Measurements from ENCODE around the gene KDM3B.

- TF ChIP-seq, protein P1, sequence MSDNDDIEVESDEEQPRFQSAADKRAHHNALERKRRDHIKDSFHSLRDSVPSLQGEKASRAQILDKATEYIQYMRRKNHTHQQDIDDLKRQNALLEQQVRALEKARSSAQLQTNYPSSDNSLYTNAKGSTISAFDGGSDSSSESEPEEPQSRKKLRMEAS (IDR thresholded peaks at IDR 0.05): no peak
- no peak for TF ChIP-seq RAD21 (IDR thresholded peaks at IDR 0.05; ENCODE audit: low read depth)
- TF ChIP-seq EP300 (IDR thresholded peaks at IDR 0.05; ENCODE audit: borderline replicate concordance): no peak
- TF ChIP-seq TAF1 (IDR thresholded peaks at IDR 0.05; ENCODE audit: low read depth): no peak
- TF ChIP-seq, protein P2, sequence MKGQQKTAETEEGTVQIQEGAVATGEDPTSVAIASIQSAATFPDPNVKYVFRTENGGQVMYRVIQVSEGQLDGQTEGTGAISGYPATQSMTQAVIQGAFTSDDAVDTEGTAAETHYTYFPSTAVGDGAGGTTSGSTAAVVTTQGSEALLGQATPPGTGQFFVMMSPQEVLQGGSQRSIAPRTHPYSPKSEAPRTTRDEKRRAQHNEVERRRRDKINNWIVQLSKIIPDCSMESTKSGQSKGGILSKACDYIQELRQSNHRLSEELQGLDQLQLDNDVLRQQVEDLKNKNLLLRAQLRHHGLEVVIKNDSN (IDR thresholded peaks at IDR 0.05): no peak
- no peak for TF ChIP-seq YY1 (IDR thresholded peaks at IDR 0.05; ENCODE audit: low read depth)
- no peak for TF ChIP-seq REST (IDR thresholded peaks at IDR 0.05; ENCODE audit: low read depth)
Observed at GRCh38 chr5:138482638-138483037, 130.2 kb downstream of the KDM3B start.

Data from Ishikawa (cell line).